ENCODE data around the gene SLC12A4. TPM values are rescaled to one million over a fixed set of nuclear protein-coding genes. Genes with fewer than 3 reads are reported as not detected.

Gene SLC12A4
- total RNA-seq, 1 experiment from 2014 or later = 33.2 TPM

DNA sequence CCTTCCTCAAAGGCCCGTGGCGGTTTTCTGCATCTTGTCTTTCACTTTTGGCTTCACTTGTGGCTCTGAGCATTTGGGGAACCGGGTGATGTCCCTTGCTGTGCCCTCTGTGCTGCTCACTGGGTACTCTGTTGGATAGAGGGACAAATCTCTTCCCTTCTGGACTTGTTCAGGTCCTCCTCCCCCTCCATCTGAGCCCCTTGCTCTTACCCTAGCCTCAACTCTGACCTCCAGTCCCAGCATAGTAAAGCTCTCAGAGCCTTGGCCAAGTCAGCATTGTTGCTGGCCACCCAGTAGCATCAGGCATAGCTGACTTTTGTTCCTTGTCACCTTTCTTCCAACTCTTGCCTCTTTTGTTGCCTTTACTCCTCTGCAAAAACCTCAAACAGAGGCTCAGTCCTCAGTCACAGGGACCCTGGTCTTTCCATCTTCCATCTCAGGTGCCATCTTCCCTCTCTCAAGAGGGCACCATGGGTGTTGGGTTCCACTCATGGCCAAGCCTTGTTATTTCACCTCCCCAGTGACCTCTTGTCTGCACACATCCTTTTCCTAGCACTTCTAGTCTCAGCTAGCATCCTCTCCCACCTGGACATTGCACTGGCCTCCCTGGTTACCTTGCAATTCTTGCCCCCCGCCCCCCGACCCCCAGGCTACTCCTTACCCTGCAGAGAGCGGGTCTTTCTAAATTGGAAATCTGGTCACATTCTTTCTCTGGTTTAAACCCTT lies 31.4 kb downstream of the SLC12A4 start:
- intact Hi-C loops (cut with micrococcal nuclease) = no loop called here
- no peak for TF ChIP-seq CTCF (conservative IDR thresholded peaks at IDR 0.05; ENCODE audit: low read depth, low read length)
- TF ChIP-seq EZH2 (IDR thresholded peaks at IDR 0.05; ENCODE audit: low read length, unreplicated experiment) = no peak
- no peak for TF ChIP-seq EZH2phosphoT487 (IDR thresholded peaks at IDR 0.05; ENCODE audit: borderline replicate concordance, low read length)
- peak overlapping the region; percentile 84 for H3K4me2 ChIP-seq (ENCODE audit: low read length)
- peak overlapping the region; percentile 88 for H3K4me3 ChIP-seq (ENCODE audit: low read length)
- DNase-seq (peak; percentile 50), ATAC-seq (no peak)
- H3K79me2 ChIP-seq (ENCODE audit: low read length) = peaks cover 31% of the 10 kb centered on the region
- no peaks in the 10 kb centered on the region for H3K9me2 ChIP-seq (replicated peaks; ENCODE audit: low read length)
- H3K9ac ChIP-seq (ENCODE audit: low read length) = peak overlapping the region; percentile 85
- H2AFZ ChIP-seq (ENCODE audit: low read length) = peak overlapping the region; percentile 92
- H3K36me3 ChIP-seq (ENCODE audit: low read depth, low read length) = no peaks in the 10 kb centered on the region
- no TSS peak for BruUV-seq (replicated peaks)
- peaks cover 14% of the 10 kb centered on the region; the same call in 1 of the 2 replicates for H3K4me1 ChIP-seq (ENCODE audit: insufficient read depth, low read length)
- ChIA-PET CTCF (interaction anchor here (0.7 kb wide), 1 partner anchor 11 kb away, joined by 5 read pairs; no protein-coding TSS in a partner anchor), POLR2A (ENCODE audit: unreplicated experiment) (no interaction called here)
- no peaks in the 10 kb centered on the region for H3K27me3 ChIP-seq (ENCODE audit: low read length)
- H3K9me3 ChIP-seq (ENCODE audit: low read length) = no peaks in the 10 kb centered on the region
- H3F3A ChIP-seq (ENCODE audit: low read length, unreplicated experiment) = no peaks in the 10 kb centered on the region
- no peaks in the 10 kb centered on the region for H4K20me1 ChIP-seq (ENCODE audit: low read length)
- peak overlapping the region; percentile 41 for H3K27ac ChIP-seq (ENCODE audit: low read length)

DNA sequence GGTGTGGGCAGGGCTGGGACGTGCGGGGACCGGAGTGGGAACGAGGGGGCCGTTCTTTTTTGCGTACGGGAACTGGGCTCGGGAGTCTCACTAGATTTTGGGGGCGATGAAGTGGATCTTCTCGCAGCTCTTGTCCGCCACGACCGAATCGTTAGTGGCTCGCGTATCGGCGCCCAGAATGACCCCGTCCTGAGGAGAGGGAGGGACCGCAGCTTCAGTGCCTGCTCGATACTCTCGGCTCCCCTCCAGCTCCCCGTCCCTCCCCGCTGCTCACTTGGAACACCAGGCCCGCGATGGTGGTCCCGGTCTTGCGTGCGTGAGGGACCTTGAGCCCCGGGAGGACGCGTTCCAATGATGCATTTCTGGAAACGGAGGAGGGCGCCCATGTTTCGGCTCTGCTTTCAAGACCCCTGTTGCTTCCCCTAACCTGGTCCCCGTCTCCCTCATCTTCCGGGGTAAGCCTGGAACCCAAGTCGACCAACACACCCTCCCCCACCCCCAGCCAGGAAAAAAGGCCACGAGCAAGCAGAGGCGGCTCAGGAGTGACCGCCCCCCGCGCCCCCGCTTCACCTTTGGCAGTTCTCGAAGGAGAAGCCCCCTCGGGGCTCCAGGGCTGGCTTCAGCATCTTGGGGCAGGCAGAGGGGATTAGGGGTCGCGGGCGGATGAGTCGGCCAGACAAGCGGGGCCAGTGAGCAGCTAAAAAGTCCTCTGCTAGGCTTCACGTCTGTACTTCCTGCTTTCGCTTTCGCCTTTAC lies 32.1 kb downstream of the SLC12A4 start, which contains the start of gene PSMB10:
Gene PSMB10, minus strand, starts transcription at position 727 of the 756 bp plus-strand sequence. Its CDS starts 101 bp downstream, at position 626.
- H3K27ac ChIP-seq (ENCODE audit: low read length) = peak within 1 kb of the TSS; percentile 41
- peak within 1 kb of the TSS; percentile 84 for H3K4me2 ChIP-seq (ENCODE audit: low read length)
- TSS peak; percentile 79 for BruUV-seq (replicated peaks)
- peak within 1 kb of the TSS; percentile 92 for H2AFZ ChIP-seq (ENCODE audit: low read length)
- no peaks in the 10 kb centered on the region for H3F3A ChIP-seq (ENCODE audit: low read length, unreplicated experiment)
- H3K36me3 ChIP-seq (ENCODE audit: low read depth, low read length) = no peaks in the 10 kb centered on the region
- POLR2A ChIA-PET (ENCODE audit: unreplicated experiment) = no interaction called here
- CTCF ChIA-PET = interaction anchor here (0.5 to 0.7 kb wide), 3 partner anchors 10 to 119 kb away, joined by 3 to 9 read pairs (median 5); no protein-coding TSS in a partner anchor
- peaks cover 14% of the 10 kb centered on the region; the same call in 1 of the 2 replicates for H3K4me1 ChIP-seq (ENCODE audit: insufficient read depth, low read length)
- ATAC-seq (peak; percentile 2), DNase-seq (no peak)
- H3K79me2 ChIP-seq (ENCODE audit: low read length) = peaks cover 31% of the 10 kb centered on the region
- peak within 1 kb of the TSS; percentile 85 for H3K9ac ChIP-seq (ENCODE audit: low read length)
- intact Hi-C loops (cut with micrococcal nuclease) = no loop called here
- TF ChIP-seq EZH2 (IDR thresholded peaks at IDR 0.05; ENCODE audit: low read length, unreplicated experiment) = no peak
- TF ChIP-seq CTCF (conservative IDR thresholded peaks at IDR 0.05; ENCODE audit: low read depth, low read length) = no peak
- no peak for TF ChIP-seq EZH2phosphoT487 (IDR thresholded peaks at IDR 0.05; ENCODE audit: borderline replicate concordance, low read length)
- no peaks in the 10 kb centered on the region for H3K9me3 ChIP-seq (ENCODE audit: low read length)
- no peaks in the 10 kb centered on the region for H3K9me2 ChIP-seq (replicated peaks; ENCODE audit: low read length)
- no peaks in the 10 kb centered on the region for H4K20me1 ChIP-seq (ENCODE audit: low read length)
- H3K27me3 ChIP-seq (ENCODE audit: low read length) = no peaks in the 10 kb centered on the region
- H3K4me3 ChIP-seq (ENCODE audit: low read length) = peak within 1 kb of the TSS; percentile 88

All from PC-3 (cell line).